ENCODE measurements around the gene PIP4K2B.
"Not testable (repeated sequence)": the region's sequence is repeated elsewhere in the genome, so short reads cannot be mapped to it uniquely, and the experiment has no call there.

Gene PIP4K2B

GRCh38 chr17:38728290-38728831 is 71.0 kb downstream of the PIP4K2B start:
- no peak for DNase-seq

GRCh38 chr17:38727736-38728135 is 71.6 kb downstream of the PIP4K2B start:
- no peak for DNase-seq

GRCh38 chr17:38726145-38726544 is 73.2 kb downstream of the PIP4K2B start:
- DNase-seq, result not testable (repeated sequence)

GRCh38 chr17:38725066-38725465 is 74.3 kb downstream of the PIP4K2B start:
- no peak for DNase-seq

- no peak for DNase-seq
These were observed 74.9 kb downstream of the PIP4K2B start for GRCh38 chr17:38724337-38724988.

- DNase-seq, result no peak
These were observed 77.6 kb downstream of the PIP4K2B start for GRCh38 chr17:38721802-38722201.

- no peak for DNase-seq
These were observed 78.4 kb downstream of the PIP4K2B start for GRCh38 chr17:38720941-38721340.

GRCh38 chr17:38719943-38720641 is 79.3 kb downstream of the PIP4K2B start:
- peak; percentile 93 for DNase-seq

- peak; percentile 89 for DNase-seq
These were observed 79.9 kb downstream of the PIP4K2B start for GRCh38 chr17:38719289-38719942.

- no peak for DNase-seq
These were observed 82.1 kb downstream of the PIP4K2B start for GRCh38 chr17:38717139-38717745.

- DNase-seq, result no peak
These were observed 82.9 kb downstream of the PIP4K2B start for GRCh38 chr17:38716368-38717005.

All from islet precursor cell (in vitro differentiated cells).